Mucosa of rectum (tissue), 2 donors: ENCODE measurements around the gene IL11RA.
A peak's percentile ranks its signal among the peaks of the same experiment; 100 is the strongest.

Source experiments
- H3K27ac ChIP-seq, 2 donors: one replicate each; pipeline ENCODE4 v1.7.0; 2013; ENCODE audit warnings: inconsistent platforms in 2 of 2, low read depth in 2 of 2, low read length in 2 of 2
- H3K27me3 ChIP-seq, 2 donors: one replicate each; pipeline ENCODE4 v1.7.0; 2013; ENCODE audit warnings: low read length in 2 of 2; ENCODE audit not compliant: control insufficient read depth in 2 of 2, insufficient read depth in 2 of 2
- H3K36me3 ChIP-seq, 2 donors: one replicate each; pipeline ENCODE4 v1.7.0; 2013; ENCODE audit warnings: low read length in 2 of 2; ENCODE audit not compliant: control insufficient read depth in 2 of 2, insufficient read depth in 2 of 2
- H3K4me1 ChIP-seq, 2 donors: one replicate each; pipeline ENCODE4 v1.7.0; 2013; ENCODE audit warnings: low read length in 2 of 2, mild to moderate bottlenecking in 1 of 2; ENCODE audit not compliant: control insufficient read depth in 2 of 2, insufficient read depth in 2 of 2
- H3K4me3 ChIP-seq, 2 donors: one replicate each; pipeline ENCODE4 v1.7.0; 2013; ENCODE audit warnings: low read length in 2 of 2
- H3K9ac ChIP-seq, 2 donors: one replicate each; pipeline ENCODE4 v1.7.0; 2013; ENCODE audit warnings: low read length in 2 of 2, low read depth in 1 of 2, mild to moderate bottlenecking in 1 of 2
- H3K9me3 ChIP-seq, 2 donors: one replicate each; pipeline ENCODE4 v1.7.0; 2013; ENCODE audit warnings: low read length in 2 of 2; ENCODE audit not compliant: control insufficient read depth in 2 of 2
- donor health status: healthy.
- donor health status: Normal muscosa, but diverticular disease.

IL11RA gene

GRCh38 chr9:34612788-34613390 lies 39.1 kb upstream of the IL11RA start:
- peaks cover 27 to 34% of the 10 kb centered on the region in 2 donors for H3K36me3 ChIP-seq
- H3K27ac ChIP-seq = peak overlapping the region in 1 of 2 donors; percentile 68
- H3K9ac ChIP-seq = peak overlapping the region; percentile 81 to 97
- no peaks in the 10 kb centered on the region for H3K27me3 ChIP-seq
- no peaks in the 10 kb centered on the region for H3K9me3 ChIP-seq
- peaks cover 21% of the 10 kb centered on the region in 2 donors for H3K4me1 ChIP-seq
- peak overlapping the region; percentile 92 for H3K4me3 ChIP-seq

GRCh38 chr9:34615132-34615531 lies 36.9 kb upstream of the IL11RA start:
- peaks cover 35 to 38% of the 10 kb centered on the region in 2 donors for H3K36me3 ChIP-seq
- no peak overlapping the region for H3K4me3 ChIP-seq
- H3K9me3 ChIP-seq = no peaks in the 10 kb centered on the region
- H3K4me1 ChIP-seq = peaks cover 28 to 29% of the 10 kb centered on the region in 2 donors
- no peak overlapping the region for H3K9ac ChIP-seq
- H3K27ac ChIP-seq = no peak overlapping the region
- H3K27me3 ChIP-seq = no peaks in the 10 kb centered on the region

- peak within 1 kb of the TSS; percentile 79 to 86 for H3K9ac ChIP-seq
- peaks cover 10 to 11% of the 10 kb centered on the region in 2 donors for H3K4me1 ChIP-seq
- H3K36me3 ChIP-seq = peaks cover 23 to 24% of the 10 kb centered on the region in 2 donors
- peaks cover 28 to 33% of the 10 kb centered on the region in 2 donors for H3K27me3 ChIP-seq
- H3K27ac ChIP-seq = peak within 1 kb of the TSS in 1 of 2 donors; percentile 39
- no peaks in the 10 kb centered on the region for H3K9me3 ChIP-seq
- peak within 1 kb of the TSS; percentile 83 to 87 for H3K4me3 ChIP-seq
Measured at GRCh38 chr9:34620061-34620994, 31.7 kb upstream of the IL11RA start, which contains the start of gene DCTN3. Gene DCTN3, minus strand, starts transcription at chr9:34620495. Its CDS starts 31 bp downstream, at chr9:34620464.

- peaks cover 0 to 1% of the 10 kb centered on the region in 2 donors for H3K36me3 ChIP-seq
Measured at GRCh38 chr9:34623374-34624235, 28.4 kb upstream of the IL11RA start.

GRCh38 chr9:34624475-34625185 lies 27.4 kb upstream of the IL11RA start:
- Histone ChIP-seq H3K4me3 (no peak overlapping the region), H3K27ac (no peak overlapping the region), H3K9me3 (peaks cover 0 to 2% of the 10 kb centered on the region in 2 donors), H3K9ac (no peak overlapping the region), H3K36me3 (no peaks in the 10 kb centered on the region), H3K4me1 (peaks cover 10 to 15% of the 10 kb centered on the region in 2 donors), H3K27me3 (peaks cover 64 to 68% of the 10 kb centered on the region in 2 donors)

More at GRCh38 chr9:34623374-34624235, 28.4 kb upstream of the IL11RA start:
- H3K27ac ChIP-seq = no peak overlapping the region
- H3K9ac ChIP-seq = no peak overlapping the region
- no peak overlapping the region for H3K4me3 ChIP-seq
- H3K4me1 ChIP-seq = peaks cover 14 to 19% of the 10 kb centered on the region in 2 donors
- H3K27me3 ChIP-seq = peaks cover 58 to 62% of the 10 kb centered on the region in 2 donors
- H3K9me3 ChIP-seq = peaks cover 0 to 2% of the 10 kb centered on the region in 2 donors

- Histone ChIP-seq H3K9me3 (peaks cover 0 to 2% of the 10 kb centered on the region in 2 donors), H3K27ac (no peak overlapping the region), H3K9ac (no peak overlapping the region), H3K4me3 (no peak overlapping the region), H3K4me1 (peaks cover 8 to 12% of the 10 kb centered on the region in 2 donors), H3K36me3 (no peaks in the 10 kb centered on the region), H3K27me3 (peaks cover 64 to 69% of the 10 kb centered on the region in 2 donors)
Measured at GRCh38 chr9:34625186-34625486, 26.8 kb upstream of the IL11RA start.

- peaks cover 54 to 61% of the 10 kb centered on the region in 2 donors for H3K27me3 ChIP-seq
- H3K27ac ChIP-seq = no peak overlapping the region
- H3K9ac ChIP-seq = peak overlapping the region in 1 of 2 donors; percentile 47
- H3K9me3 ChIP-seq = peaks cover 0 to 2% of the 10 kb centered on the region in 2 donors
- no peaks in the 10 kb centered on the region for H3K36me3 ChIP-seq
- peak overlapping the region; percentile 51 to 65 for H3K4me3 ChIP-seq
- peaks cover 9 to 13% of the 10 kb centered on the region in 2 donors for H3K4me1 ChIP-seq
Measured at GRCh38 chr9:34627716-34628655, 24.0 kb upstream of the IL11RA start.

GRCh38 chr9:34628656-34629490 lies 23.1 kb upstream of the IL11RA start, which contains the start of gene ARID3C:
Gene ARID3C, minus strand, starts transcription at chr9:34629066. Its CDS starts 1,052 bp downstream, at chr9:34628014.
- Histone ChIP-seq H3K4me1 (peaks cover 9 to 13% of the 10 kb centered on the region in 2 donors), H3K27ac (no peak within 1 kb of the TSS), H3K27me3 (peaks cover 47 to 55% of the 10 kb centered on the region in 2 donors), H3K36me3 (no peaks in the 10 kb centered on the region), H3K9ac (peak within 1 kb of the TSS in 1 of 2 donors; percentile 47), H3K4me3 (peak within 1 kb of the TSS; percentile 51 to 65), H3K9me3 (peaks cover 0 to 2% of the 10 kb centered on the region in 2 donors)
